Esophagus squamous epithelium (tissue), 5 donors: ENCODE measurements around the gene BAD. TPM values are rescaled to one million over a fixed set of nuclear protein-coding genes. Genes with fewer than 3 reads are reported as not detected.

Source experiments
- DNase-seq: peaks from one replicate; lab custom pipeline; 2025; lab: John Stamatoyannopoulos, UW
- H3K27ac ChIP-seq, 4 donors: fragments of 200-600 bp; sonication (generic); one replicate each; pipeline ENCODE4 v1.5.1; 2016 to 2019; ENCODE audit warnings: mild to moderate bottlenecking in 1 of 4
- H3K27me3 ChIP-seq, 4 donors: fragments of 200-600 bp; sonication (generic); 1 replicate in 3 of 4; 2 replicates in 1 of 4; pipeline versions ENCODE4 v1.5.1 to v1.6.0; 2017 to 2021; ENCODE audit warnings: antibody characterized with exemption in 1 of 4
- H3K36me3 ChIP-seq, 3 donors: fragments of 200-600 bp; sonication (generic); one replicate each; pipeline ENCODE4 v1.5.1; 2016 to 2019
- H3K4me1 ChIP-seq, 3 donors: fragments of 200-600 bp; sonication (generic); one replicate each; pipeline ENCODE4 v1.5.1; 2017 to 2019
- H3K4me3 ChIP-seq, 4 donors: fragments of 200-600 bp; sonication (generic); 1 replicate in 3 of 4; 2 replicates in 1 of 4; pipeline ENCODE4 v1.5.1; 2016 to 2019; ENCODE audit warnings: mild to moderate bottlenecking in 2 of 4, moderate library complexity in 1 of 4
- H3K9me3 ChIP-seq, 3 donors: fragments of 200-600 bp; sonication (generic); one replicate each; pipeline ENCODE4 v1.5.1; 2016 to 2019
- POLR2A ChIP-seq, 4 donors: fragments of 450-650 bp; IDR thresholded peaks; one replicate each; pipeline ENCODE4 v1.6.1; 2017; ENCODE audit warnings: antibody characterized with exemption in 4 of 4, mild to moderate bottlenecking in 4 of 4, moderate library complexity in 3 of 4
- WGBS, 2 donors: methylation state at CpG; one replicate each; pipeline ENCODE4 v1.1.5; 2018; 5-methylcytosine and 5-hydroxymethylcytosine counted together
- intact Hi-C: fragments of 100-400 bp; cut with DNase I; formaldehyde crosslinking; loops from one replicate; pipeline ENCODE4 v1.15.0; 2022
- total RNA-seq, 4 donors: library from RNA; depleted of rRNA; stranded (reverse); fragments of >200 nt; gene quantifications; one replicate each; pipeline ENCODE4 v1.1.0, GENCODE V29; 2016
- TF ChIP-seq, protein P1 (sequence below), 6 experiments: fragments of 450-650 bp in 4 of 6; fragments of 200-600 bp in 2 of 6; sonication (generic) in 2 of 6; IDR thresholded peaks; one replicate each; pipeline ENCODE4 v1.5.1; 2016 to 2019; ENCODE audit warnings: antibody characterized with exemption in 6 of 6, mild to moderate bottlenecking in 4 of 6, moderate library complexity in 4 of 6
- donor health status: DM: yes; HTN: yes; CAD: no.

BAD gene
- total RNA-seq, 4 donors from 2014 or later, result 49.4 to 86.5 (median 72.9) TPM

DNA sequence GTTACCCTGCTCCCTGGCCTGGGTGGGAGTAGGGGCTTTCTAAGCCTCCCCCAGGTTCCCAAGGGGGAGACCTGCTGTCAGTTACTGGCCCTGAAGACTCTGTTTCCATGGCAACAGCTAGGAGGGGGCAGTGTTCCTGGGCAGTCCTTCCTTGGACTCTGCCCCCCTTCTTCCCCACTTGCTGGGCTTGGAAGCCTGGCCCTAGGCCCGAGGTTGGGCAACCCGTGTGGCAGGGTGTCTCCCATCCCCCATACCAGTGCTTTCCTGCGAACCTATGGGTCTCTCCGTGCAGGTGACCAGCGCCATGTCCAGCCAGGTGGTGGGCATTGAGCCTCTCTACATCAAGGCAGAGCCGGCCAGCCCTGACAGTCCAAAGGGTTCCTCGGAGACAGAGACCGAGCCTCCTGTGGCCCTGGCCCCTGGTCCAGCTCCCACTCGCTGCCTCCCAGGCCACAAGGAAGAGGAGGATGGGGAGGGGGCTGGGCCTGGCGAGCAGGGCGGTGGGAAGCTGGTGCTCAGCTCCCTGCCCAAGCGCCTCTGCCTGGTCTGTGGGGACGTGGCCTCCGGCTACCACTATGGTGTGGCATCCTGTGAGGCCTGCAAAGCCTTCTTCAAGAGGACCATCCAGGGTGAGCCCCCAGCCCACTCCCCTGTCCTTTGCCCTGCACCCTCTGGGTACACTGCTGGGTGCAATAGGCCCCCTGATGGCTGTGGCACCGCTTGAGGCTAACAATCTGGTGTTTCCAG is 22.6 kb upstream of the BAD start:
- H3K36me3 ChIP-seq, result peaks cover 0 to 24% (median 0%) of the 10 kb centered on the region in 3 donors
- no peak for TF ChIP-seq POLR2A (IDR thresholded peaks at IDR 0.05)
- TF ChIP-seq, protein P1, sequence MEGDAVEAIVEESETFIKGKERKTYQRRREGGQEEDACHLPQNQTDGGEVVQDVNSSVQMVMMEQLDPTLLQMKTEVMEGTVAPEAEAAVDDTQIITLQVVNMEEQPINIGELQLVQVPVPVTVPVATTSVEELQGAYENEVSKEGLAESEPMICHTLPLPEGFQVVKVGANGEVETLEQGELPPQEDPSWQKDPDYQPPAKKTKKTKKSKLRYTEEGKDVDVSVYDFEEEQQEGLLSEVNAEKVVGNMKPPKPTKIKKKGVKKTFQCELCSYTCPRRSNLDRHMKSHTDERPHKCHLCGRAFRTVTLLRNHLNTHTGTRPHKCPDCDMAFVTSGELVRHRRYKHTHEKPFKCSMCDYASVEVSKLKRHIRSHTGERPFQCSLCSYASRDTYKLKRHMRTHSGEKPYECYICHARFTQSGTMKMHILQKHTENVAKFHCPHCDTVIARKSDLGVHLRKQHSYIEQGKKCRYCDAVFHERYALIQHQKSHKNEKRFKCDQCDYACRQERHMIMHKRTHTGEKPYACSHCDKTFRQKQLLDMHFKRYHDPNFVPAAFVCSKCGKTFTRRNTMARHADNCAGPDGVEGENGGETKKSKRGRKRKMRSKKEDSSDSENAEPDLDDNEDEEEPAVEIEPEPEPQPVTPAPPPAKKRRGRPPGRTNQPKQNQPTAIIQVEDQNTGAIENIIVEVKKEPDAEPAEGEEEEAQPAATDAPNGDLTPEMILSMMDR (IDR thresholded peaks at IDR 0.05), result no peak
- peak overlapping the region; percentile 71 to 86 (median 74) for H3K4me3 ChIP-seq

DNA sequence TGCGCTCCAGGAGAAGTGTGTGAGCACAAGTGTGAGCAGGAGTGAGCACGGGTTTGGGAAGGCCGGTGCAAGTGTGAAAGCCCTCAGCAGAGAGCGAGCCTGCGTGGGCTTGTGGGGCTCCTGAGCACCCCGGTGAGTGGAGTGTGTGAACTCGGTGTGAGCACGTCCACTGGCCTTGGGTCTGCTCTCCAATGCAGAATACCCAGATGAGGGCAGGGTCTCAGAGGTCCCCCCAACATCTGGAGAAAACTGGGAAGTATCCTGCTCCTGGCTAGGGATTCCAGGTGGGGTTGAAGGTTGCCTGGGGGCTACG is 22.1 kb upstream of the BAD start:
- H3K4me3 ChIP-seq, result peak overlapping the region; percentile 71 to 86 (median 74)
- 10 to 14% methylated on average over 7 to 8 of the region's 9 CpGs for WGBS, 2 donors
- peaks cover 30 to 64% (median 30%) of the 10 kb centered on the region in 3 donors for H3K4me1 ChIP-seq
- peaks cover 0 to 24% (median 0%) of the 10 kb centered on the region in 3 donors for H3K36me3 ChIP-seq
- no peaks in the 10 kb centered on the region for H3K9me3 ChIP-seq
- TF ChIP-seq POLR2A (IDR thresholded peaks at IDR 0.05), result no peak
- TF ChIP-seq, protein P1 (IDR thresholded peaks at IDR 0.05), result no peak
- no peak for DNase-seq
- H3K27me3 ChIP-seq, result peaks cover 0 to 15% (median 0%) of the 10 kb centered on the region in 4 donors
- peak overlapping the region; percentile 92 to 97 (median 94) for H3K27ac ChIP-seq
- intact Hi-C loops, result no loop called here

More for the DNA sequence above, 22.6 kb upstream of the BAD start:
- Histone ChIP-seq H3K27me3 (peaks cover 0 to 10% (median 0%) of the 10 kb centered on the region in 4 donors), H3K27ac (peak overlapping the region; percentile 92 to 97 (median 94)), H3K4me1 (peaks cover 30 to 66% (median 32%) of the 10 kb centered on the region in 3 donors), H3K9me3 (no peaks in the 10 kb centered on the region)
- 52 to 83% methylated on average over 1 to 7 of the region's 15 CpGs for WGBS, 2 donors
- no peak for DNase-seq
- intact Hi-C loops, result no loop called here

DNA sequence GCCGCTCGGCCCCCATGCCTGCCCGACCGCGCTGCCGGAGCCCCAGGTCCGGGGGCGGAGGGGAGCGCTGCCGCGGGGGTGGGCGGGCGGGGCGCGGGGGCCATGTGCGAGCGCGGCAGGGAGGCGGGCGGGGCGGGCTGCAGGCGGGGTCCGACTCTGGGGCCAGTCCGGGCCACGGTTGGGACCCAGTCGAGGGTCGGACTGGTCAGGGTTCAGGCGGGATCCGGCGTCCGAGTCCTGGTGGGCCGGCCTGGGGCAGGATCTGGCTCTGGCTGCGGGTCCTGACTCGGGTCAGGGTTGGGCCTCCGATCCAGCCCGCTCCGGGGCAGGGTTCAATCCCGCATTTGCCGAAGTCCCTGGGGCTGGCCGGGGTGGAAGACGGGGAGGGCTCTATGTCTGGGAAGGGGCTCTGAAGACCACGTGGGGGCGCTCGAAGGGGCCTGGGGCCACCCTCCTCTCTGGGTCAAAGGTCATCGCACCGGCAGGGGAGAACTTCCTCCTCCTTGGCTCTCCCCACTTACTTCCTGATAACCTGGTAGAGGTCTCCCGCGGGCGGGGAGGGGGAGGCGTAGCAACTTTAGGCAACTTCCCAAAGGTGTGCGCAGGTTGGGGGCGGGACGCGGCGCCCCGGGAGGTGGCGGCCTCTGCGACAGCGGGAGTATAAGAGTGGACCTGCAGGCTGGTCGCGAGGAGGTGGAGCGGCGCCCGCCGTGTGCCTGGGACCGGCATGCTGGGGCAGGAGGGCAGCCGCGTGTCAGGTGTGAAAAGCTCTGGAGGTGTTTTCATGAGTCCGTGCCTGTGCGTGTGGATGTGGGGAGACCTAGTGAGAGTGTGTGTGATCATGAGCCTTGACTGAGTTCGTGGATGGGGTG is 21.5 kb upstream of the BAD start:
- TF ChIP-seq, protein P1 (IDR thresholded peaks at IDR 0.05), result peak in 1 of 6 experiments; percentile 18
- peak in 1 of 4 donors; percentile 49 for TF ChIP-seq POLR2A (IDR thresholded peaks at IDR 0.05)
- intact Hi-C loops, result no loop called here
- H3K4me1 ChIP-seq, result peaks cover 25 to 64% (median 28%) of the 10 kb centered on the region in 3 donors
- DNase-seq, result peak; percentile 52
- peak overlapping the region; percentile 92 to 97 (median 94) for H3K27ac ChIP-seq
- peak overlapping the region; percentile 71 to 86 (median 74) for H3K4me3 ChIP-seq
- H3K9me3 ChIP-seq, result no peaks in the 10 kb centered on the region
- peaks cover 0 to 21% (median 0%) of the 10 kb centered on the region in 4 donors for H3K27me3 ChIP-seq
- peaks cover 0 to 24% (median 0%) of the 10 kb centered on the region in 3 donors for H3K36me3 ChIP-seq
- 0 to 7% methylated on average over 6 to 16 of the region's 71 CpGs for whole genome bisulfite sequencing, 2 donors

DNA sequence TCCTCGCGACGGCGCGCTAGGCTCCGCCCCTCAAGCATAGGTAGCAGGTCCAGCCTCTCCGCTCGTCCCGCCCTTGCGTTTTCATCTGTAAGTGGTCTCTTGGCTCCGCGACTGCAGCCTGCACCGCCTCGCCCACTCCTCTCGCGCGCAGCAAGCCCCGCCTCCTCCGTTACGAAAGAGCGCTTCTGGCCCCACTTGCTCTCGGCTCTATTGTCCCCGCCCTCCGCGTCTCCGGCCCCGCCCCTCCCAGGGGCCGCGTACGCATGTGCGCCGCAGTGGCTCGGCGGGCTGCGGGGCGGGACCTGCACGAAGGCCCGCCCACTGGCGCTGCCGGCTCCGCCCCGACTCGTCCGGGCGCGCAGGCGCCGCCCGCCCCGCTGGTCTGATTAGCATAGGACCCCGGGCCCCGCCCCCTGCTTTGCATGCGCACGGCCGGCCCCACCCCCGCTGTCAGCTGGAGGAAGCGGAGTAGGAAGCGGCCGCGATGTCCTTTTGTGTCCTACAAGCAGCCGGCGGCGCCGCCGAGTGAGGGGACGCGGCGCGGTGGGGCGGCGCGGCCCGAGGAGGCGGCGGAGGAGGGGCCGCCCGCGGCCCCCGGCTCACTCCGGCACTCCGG is 20.7 kb upstream of the BAD start, which contains the start of gene ESRRA:
Gene ESRRA (plus strand): TSS at position 450 of the 616 bp plus-strand sequence. CDS start 1,656 bp downstream, outside the sequence.
- intact Hi-C loops, result no loop called here

More for the DNA sequence above, 20.7 kb upstream of the BAD start, which contains the start of gene ESRRA:
- H3K27ac ChIP-seq, result peak within 1 kb of the TSS; percentile 92 to 97 (median 94)
- H3K4me3 ChIP-seq, result peak within 1 kb of the TSS; percentile 71 to 86 (median 74)
- H3K9me3 ChIP-seq, result no peaks in the 10 kb centered on the region
- peaks cover 0 to 28% (median under 1%) of the 10 kb centered on the region in 4 donors for H3K27me3 ChIP-seq
- peaks cover 26 to 64% (median 30%) of the 10 kb centered on the region in 3 donors for H3K4me1 ChIP-seq
- H3K36me3 ChIP-seq, result peaks cover 0 to 24% (median 0%) of the 10 kb centered on the region in 3 donors
- 0% methylated on average over 6 to 8 of the region's 81 CpGs for WGBS, 2 donors
- peak; percentile 98 for DNase-seq
- peak in 3 of 4 donors; percentile 31 to 75 (median 70) for TF ChIP-seq POLR2A (IDR thresholded peaks at IDR 0.05)
- TF ChIP-seq, protein P1 (IDR thresholded peaks at IDR 0.05), result peak in 1 of 6 experiments; percentile 18
